SK-N-SH (cell line): Measurements from ENCODE around the gene CA9.

Source experiments
- EP300 ChIP-seq, 2 experiments: IDR thresholded peaks; 2 replicates each; pipeline versions ENCODE4 v1.4.0 to v1.6.1; 2012; ENCODE audit warnings: borderline replicate concordance in 1 of 2, low read depth in 1 of 2, low read length in 1 of 2
- MEF2A ChIP-seq: IDR thresholded peaks from 2 replicates; pipeline ENCODE4 v1.4.0; 2012; ENCODE audit warnings: low read depth, borderline replicate concordance
- NFIC ChIP-seq: IDR thresholded peaks from 2 replicates; pipeline ENCODE4 v1.4.0; 2012; ENCODE audit warnings: borderline replicate concordance
- TCF12 ChIP-seq: IDR thresholded peaks from 2 replicates; pipeline ENCODE4 v1.4.0; 2012
- TF ChIP-seq, protein P1 (sequence below): fragments of 200-600 bp; sonication (generic); IDR thresholded peaks from 2 replicates; pipeline ENCODE4 v1.6.1; 2017; ENCODE audit warnings: antibody characterized with exemption, mild to moderate bottlenecking, moderate library complexity
- TF ChIP-seq, protein P2 (sequence below): IDR thresholded peaks from 2 replicates; pipeline ENCODE4 v1.4.0; 2012; ENCODE audit warnings: low read depth

DNA sequence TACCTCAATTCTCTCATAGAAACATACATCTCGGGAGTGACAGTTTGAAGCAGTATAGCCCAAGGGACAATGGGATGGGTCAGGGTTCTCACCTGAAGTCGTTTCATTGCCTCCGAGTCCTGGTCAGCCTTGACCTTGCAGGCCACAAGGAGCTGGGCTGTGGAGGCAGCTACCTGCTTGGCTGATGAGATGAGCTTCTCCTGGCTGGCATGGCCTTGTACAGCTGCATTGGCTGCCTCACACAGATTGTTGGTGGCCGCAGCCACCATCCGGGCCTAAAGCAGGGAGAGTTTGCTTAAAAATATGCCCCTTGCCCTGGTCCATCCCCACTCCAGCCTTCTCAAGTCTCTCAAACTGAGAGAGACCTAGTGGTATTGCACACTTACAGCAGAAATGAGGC, 24.5 kb downstream of the CA9 start:
- TF ChIP-seq, protein P1, sequence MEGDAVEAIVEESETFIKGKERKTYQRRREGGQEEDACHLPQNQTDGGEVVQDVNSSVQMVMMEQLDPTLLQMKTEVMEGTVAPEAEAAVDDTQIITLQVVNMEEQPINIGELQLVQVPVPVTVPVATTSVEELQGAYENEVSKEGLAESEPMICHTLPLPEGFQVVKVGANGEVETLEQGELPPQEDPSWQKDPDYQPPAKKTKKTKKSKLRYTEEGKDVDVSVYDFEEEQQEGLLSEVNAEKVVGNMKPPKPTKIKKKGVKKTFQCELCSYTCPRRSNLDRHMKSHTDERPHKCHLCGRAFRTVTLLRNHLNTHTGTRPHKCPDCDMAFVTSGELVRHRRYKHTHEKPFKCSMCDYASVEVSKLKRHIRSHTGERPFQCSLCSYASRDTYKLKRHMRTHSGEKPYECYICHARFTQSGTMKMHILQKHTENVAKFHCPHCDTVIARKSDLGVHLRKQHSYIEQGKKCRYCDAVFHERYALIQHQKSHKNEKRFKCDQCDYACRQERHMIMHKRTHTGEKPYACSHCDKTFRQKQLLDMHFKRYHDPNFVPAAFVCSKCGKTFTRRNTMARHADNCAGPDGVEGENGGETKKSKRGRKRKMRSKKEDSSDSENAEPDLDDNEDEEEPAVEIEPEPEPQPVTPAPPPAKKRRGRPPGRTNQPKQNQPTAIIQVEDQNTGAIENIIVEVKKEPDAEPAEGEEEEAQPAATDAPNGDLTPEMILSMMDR = no peak
- TF ChIP-seq EP300 (IDR thresholded peaks at IDR 0.05; ENCODE audit: borderline replicate concordance in 1 of 2, low read depth in 1 of 2, low read length in 1 of 2) (no peak), TCF12 (no peak), MEF2A (no peak), NFIC (no peak)
- TF ChIP-seq, protein P2, sequence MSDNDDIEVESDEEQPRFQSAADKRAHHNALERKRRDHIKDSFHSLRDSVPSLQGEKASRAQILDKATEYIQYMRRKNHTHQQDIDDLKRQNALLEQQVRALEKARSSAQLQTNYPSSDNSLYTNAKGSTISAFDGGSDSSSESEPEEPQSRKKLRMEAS = no peak
